Stimulated activated naive CD4-positive, alpha-beta T cell treated with Interleukin-2 at 50 U/mL for 16 hours (primary cell): ENCODE measurements around the gene HACD4.
"Not testable (repeated sequence)": the region's sequence is repeated elsewhere in the genome, so short reads cannot be mapped to it uniquely, and the experiment has no call there.

Experiments
- DNase-seq: peaks from one replicate; lab custom pipeline; 2025; lab: John Stamatoyannopoulos, UW

HACD4 gene

DNA sequence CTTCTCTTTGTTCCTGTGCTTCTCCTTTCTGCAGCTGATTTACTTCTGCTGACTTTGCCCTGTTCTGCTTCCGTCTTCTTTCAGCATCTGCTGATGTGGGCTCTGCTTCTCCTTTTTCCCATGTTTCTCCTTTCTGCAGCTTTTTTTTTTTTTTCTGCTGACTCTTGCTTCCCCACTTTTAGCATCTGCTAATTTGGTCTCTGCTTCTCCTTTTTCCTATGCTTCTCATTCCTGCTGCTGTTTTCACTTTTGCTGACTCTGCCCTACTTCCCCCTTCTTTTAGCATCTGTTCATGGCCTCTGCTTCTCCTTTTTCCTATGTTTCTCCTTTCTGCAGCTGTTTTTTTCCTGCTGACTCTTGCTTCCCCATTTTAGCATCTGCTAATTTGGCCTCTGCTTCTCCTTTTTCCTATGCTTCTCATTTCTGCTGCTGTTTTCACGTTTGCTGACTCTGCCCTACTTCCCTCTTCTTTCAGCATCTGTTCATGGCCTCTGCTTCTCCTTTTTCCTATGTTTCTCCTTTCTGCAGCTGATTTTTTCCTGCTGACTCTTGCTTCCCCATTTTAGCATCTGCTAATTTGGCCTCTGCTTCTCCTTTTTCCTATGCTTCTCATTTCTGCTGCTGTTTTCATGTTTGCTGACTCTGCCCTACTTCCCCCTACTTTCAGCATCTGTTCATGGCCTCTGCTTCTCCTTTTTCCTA is 58.0 kb downstream of the HACD4 start:
- DNase-seq: not testable (repeated sequence)

DNA sequence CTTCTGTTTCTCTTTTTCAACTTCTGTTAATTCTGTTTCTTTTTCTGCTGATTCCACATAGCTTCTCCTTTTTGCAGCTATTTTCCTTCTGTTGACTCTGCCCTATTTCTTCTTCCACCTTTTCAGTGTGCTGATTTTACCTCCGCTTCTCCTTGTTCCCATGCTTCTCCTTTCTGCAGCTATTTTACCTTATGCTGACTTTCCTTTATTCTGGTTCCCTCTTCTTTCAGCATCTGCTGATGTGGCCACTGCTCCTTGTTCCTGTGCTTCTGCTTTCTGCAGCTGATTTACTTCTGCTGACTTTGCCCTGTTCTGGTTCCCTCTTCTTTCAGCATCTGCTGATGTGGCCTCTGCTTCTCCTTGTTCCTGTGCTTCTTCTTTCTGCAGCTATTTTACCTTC is 58.8 kb downstream of the HACD4 start:
- DNase-seq: no peak

- no peak for DNase-seq
Measured at GRCh38 chr9:20962536-20963225, 68.8 kb downstream of the HACD4 start.

- DNase-seq: no peak
Measured at GRCh38 chr9:20950707-20951106, 80.7 kb downstream of the HACD4 start.
